PC-3 (cell line): ENCODE measurements around the gene FAM186B. TPM values are rescaled to one million over a fixed set of nuclear protein-coding genes. Genes with fewer than 3 reads are reported as not detected.

ENCODE experiments used
- ATAC-seq: fragments of 200-7000 bp; cut with Tn5 transposase; 2 replicates; pipeline ENCODE4 v1.9.1; 2020; ENCODE audit warnings: mild to moderate bottlenecking, moderate library complexity
- BruUV-seq: library from RNA; stranded (reverse); fragments of 400-500 nt; replicated peaks from 2 replicates; lab custom pipeline; 2021; lab: Mats Ljungman, UMichigan
- CTCF ChIA-PET: fragments of 300-600 bp; sonication (Branson Sonifier 250); formaldehyde crosslinking; loops from one replicate; lab custom pipeline; 2022; ENCODE audit warnings: antibody characterized with exemption; lab: Charles Lee
- POLR2A ChIA-PET: fragments of 300-600 bp; sonication (Branson Sonifier 250); formaldehyde crosslinking; loops from one replicate; lab custom pipeline; 2022; ENCODE audit warnings: antibody characterized with exemption; ENCODE audit not compliant: unreplicated experiment; lab: Charles Lee
- DNase-seq: peaks from one replicate; pipeline ENCODE4 v3.0.0-alpha.2; 2015
- H2AFZ ChIP-seq: fragments of 300-600 bp; sonication (generic); 2 replicates; pipeline ENCODE4 v1.6.0; 2016; ENCODE audit warnings: antibody characterized with exemption, low read length
- H3F3A ChIP-seq: fragments of 300-600 bp; sonication (generic); one replicate; pipeline ENCODE4 v1.6.0; 2017; ENCODE audit warnings: antibody characterized with exemption, low read length, control low read depth, mild to moderate bottlenecking; ENCODE audit not compliant: unreplicated experiment
- H3K27ac ChIP-seq: fragments of 300-600 bp; sonication (generic); 2 replicates; pipeline ENCODE4 v1.5.1; 2016; ENCODE audit warnings: mild to moderate bottlenecking, low read length
- H3K27me3 ChIP-seq: fragments of 300-600 bp; sonication (generic); 2 replicates; pipeline ENCODE4 v1.6.1; 2016; ENCODE audit warnings: low read length, mixed read lengths
- H3K36me3 ChIP-seq: fragments of 300-600 bp; sonication (generic); 2 replicates; pipeline ENCODE4 v1.6.1; 2016; ENCODE audit warnings: low read depth, mixed run types, low read length, mixed read lengths
- H3K4me1 ChIP-seq: fragments of 300-600 bp; sonication (generic); 2 replicates; pipeline ENCODE4 v1.5.1; 2016; ENCODE audit warnings: low read length; ENCODE audit not compliant: insufficient read depth
- H3K4me2 ChIP-seq: fragments of 300-600 bp; sonication (generic); 2 replicates; pipeline ENCODE4 v1.6.0; 2016; ENCODE audit warnings: low read length
- H3K4me3 ChIP-seq: fragments of 300-600 bp; sonication (generic); 2 replicates; pipeline ENCODE4 v1.5.1; 2016; ENCODE audit warnings: mild to moderate bottlenecking, low read length, mixed read lengths
- H3K79me2 ChIP-seq: fragments of 300-600 bp; sonication (generic); 2 replicates; pipeline ENCODE4 v1.6.1; 2017; ENCODE audit warnings: low read length, mixed read lengths
- H3K9ac ChIP-seq: fragments of 300-600 bp; sonication (generic); 2 replicates; pipeline ENCODE4 v1.6.0; 2016; ENCODE audit warnings: mild to moderate bottlenecking, low read length
- H3K9me2 ChIP-seq: fragments of 300-600 bp; sonication (generic); replicated peaks from 2 replicates; pipeline ENCODE4 v1.6.1; 2016; ENCODE audit warnings: mixed run types, low read length, mixed read lengths
- H3K9me3 ChIP-seq: fragments of 300-600 bp; sonication (generic); 2 replicates; pipeline ENCODE4 v1.6.1; 2016; ENCODE audit warnings: low read length, mixed read lengths
- H4K20me1 ChIP-seq: fragments of 300-600 bp; sonication (generic); 2 replicates; pipeline ENCODE4 v1.6.1; 2016; ENCODE audit warnings: low read length, mixed read lengths
- EZH2 ChIP-seq: fragments of 300-600 bp; sonication (generic); IDR thresholded peaks from one replicate; pipeline ENCODE4 v1.6.1; 2017; ENCODE audit warnings: antibody characterized with exemption, mild to moderate bottlenecking, low read length; ENCODE audit not compliant: unreplicated experiment
- EZH2phosphoT487 ChIP-seq: fragments of 300-600 bp; sonication (generic); IDR thresholded peaks from 2 replicates; pipeline ENCODE4 v1.6.1; 2018; ENCODE audit warnings: mild to moderate bottlenecking, antibody characterized with exemption, low read length, borderline replicate concordance
- intact Hi-C: fragments of 100-400 bp; cut with micrococcal nuclease; formaldehyde crosslinking; loops from 2 replicates; pipeline ENCODE4 v1.9.0; 2023
- total RNA-seq: library from RNA; depleted of rRNA; stranded (reverse); fragments of >200 nt; gene quantifications from 2 replicates; pipeline ENCODE4 v1.2.3, GENCODE V29; 2014
- TF ChIP-seq, protein P1 (sequence below): fragments of 300-600 bp; sonication (generic); conservative IDR thresholded peaks from 2 replicates; pipeline ENCODE4 v1.5.1; 2017; ENCODE audit warnings: antibody characterized with exemption, low read depth, mild to moderate bottlenecking, low read length

The FAM186B gene
- total RNA-seq, 1 experiment from 2014 or later = 0.80 TPM

DNA sequence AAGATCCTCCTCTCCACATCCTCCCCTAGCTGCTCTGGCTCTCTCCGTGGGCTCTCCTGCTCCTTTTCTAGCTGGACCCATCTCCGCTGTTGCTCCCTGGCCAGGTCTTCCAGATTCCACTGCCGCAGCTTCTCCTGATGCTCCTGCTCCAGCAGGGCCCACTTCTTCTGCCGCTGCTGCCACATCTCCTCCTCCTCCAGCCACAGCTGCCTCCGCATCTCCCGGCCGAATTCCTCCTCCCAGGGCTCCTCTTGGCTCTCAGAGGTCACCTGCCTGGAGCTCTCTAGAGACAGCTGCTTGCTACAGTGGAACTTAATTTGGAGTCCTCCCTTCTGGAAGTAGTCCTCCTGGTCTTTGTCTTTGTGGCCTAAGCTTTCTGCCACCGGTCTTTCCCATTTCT, 5.5 kb downstream of the FAM186B start:
- H2AFZ ChIP-seq = no peak overlapping the region
- no peak overlapping the region for H3K9ac ChIP-seq
- H3K4me3 ChIP-seq = no peak overlapping the region
- H4K20me1 ChIP-seq = no peaks in the 10 kb centered on the region; the same call in 1 of the 2 replicates
- no peaks in the 10 kb centered on the region for H3K79me2 ChIP-seq
- no peak overlapping the region for H3K27ac ChIP-seq
- ChIA-PET POLR2A (no interaction called here), CTCF (no interaction called here)
- H3K9me2 ChIP-seq = no peaks in the 10 kb centered on the region
- TF ChIP-seq EZH2 (no peak), EZH2phosphoT487 (no peak)
- TF ChIP-seq, protein P1, sequence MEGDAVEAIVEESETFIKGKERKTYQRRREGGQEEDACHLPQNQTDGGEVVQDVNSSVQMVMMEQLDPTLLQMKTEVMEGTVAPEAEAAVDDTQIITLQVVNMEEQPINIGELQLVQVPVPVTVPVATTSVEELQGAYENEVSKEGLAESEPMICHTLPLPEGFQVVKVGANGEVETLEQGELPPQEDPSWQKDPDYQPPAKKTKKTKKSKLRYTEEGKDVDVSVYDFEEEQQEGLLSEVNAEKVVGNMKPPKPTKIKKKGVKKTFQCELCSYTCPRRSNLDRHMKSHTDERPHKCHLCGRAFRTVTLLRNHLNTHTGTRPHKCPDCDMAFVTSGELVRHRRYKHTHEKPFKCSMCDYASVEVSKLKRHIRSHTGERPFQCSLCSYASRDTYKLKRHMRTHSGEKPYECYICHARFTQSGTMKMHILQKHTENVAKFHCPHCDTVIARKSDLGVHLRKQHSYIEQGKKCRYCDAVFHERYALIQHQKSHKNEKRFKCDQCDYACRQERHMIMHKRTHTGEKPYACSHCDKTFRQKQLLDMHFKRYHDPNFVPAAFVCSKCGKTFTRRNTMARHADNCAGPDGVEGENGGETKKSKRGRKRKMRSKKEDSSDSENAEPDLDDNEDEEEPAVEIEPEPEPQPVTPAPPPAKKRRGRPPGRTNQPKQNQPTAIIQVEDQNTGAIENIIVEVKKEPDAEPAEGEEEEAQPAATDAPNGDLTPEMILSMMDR = no peak
- ATAC-seq (no peak), DNase-seq (no peak)
- no peaks in the 10 kb centered on the region for H3F3A ChIP-seq
- no TSS peak for BruUV-seq
- no peaks in the 10 kb centered on the region for H3K4me1 ChIP-seq
- no peaks in the 10 kb centered on the region for H3K27me3 ChIP-seq
- H3K4me2 ChIP-seq = no peak overlapping the region
- intact Hi-C loops = no loop called here
- no peaks in the 10 kb centered on the region for H3K36me3 ChIP-seq
- H3K9me3 ChIP-seq = no peaks in the 10 kb centered on the region

DNA sequence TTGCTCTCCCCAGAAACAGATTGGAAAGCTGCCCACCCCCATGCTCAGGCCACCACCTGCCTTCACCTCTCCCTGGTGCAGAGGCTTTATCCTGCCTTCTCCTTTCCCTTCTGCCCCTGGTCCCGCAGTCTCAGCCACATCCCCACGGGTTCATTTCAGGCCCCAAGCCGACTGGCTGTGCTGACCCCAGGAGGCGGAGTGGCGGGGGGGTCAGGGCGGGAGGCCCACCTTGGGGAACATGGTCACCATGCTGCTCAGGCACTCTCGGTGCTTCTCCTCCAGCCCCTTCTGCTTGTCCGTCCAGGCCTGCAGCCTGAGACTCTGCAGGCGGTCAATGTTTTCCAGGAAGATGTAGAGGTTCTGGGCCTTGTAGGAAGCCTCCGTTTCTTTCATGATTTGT, 6.9 kb downstream of the FAM186B start:
- Histone ChIP-seq H3K9me2 (no peaks in the 10 kb centered on the region), H3K36me3 (no peaks in the 10 kb centered on the region), H3K79me2 (no peaks in the 10 kb centered on the region), H3F3A (no peaks in the 10 kb centered on the region), H3K4me3 (no peak overlapping the region), H4K20me1 (no peaks in the 10 kb centered on the region), H3K27ac (no peak overlapping the region), H3K9ac (no peak overlapping the region), H3K27me3 (no peaks in the 10 kb centered on the region), H3K9me3 (no peaks in the 10 kb centered on the region), H3K4me1 (no peaks in the 10 kb centered on the region), H3K4me2 (no peak overlapping the region), H2AFZ (no peak overlapping the region)
- POLR2A ChIA-PET = no interaction called here
- TF ChIP-seq EZH2 = no peak
- TF ChIP-seq, protein P1 = no peak
- BruUV-seq = no TSS peak
- ATAC-seq (no peak), DNase-seq (no peak)
- intact Hi-C loops = no loop called here
- CTCF ChIA-PET = no interaction called here

DNA sequence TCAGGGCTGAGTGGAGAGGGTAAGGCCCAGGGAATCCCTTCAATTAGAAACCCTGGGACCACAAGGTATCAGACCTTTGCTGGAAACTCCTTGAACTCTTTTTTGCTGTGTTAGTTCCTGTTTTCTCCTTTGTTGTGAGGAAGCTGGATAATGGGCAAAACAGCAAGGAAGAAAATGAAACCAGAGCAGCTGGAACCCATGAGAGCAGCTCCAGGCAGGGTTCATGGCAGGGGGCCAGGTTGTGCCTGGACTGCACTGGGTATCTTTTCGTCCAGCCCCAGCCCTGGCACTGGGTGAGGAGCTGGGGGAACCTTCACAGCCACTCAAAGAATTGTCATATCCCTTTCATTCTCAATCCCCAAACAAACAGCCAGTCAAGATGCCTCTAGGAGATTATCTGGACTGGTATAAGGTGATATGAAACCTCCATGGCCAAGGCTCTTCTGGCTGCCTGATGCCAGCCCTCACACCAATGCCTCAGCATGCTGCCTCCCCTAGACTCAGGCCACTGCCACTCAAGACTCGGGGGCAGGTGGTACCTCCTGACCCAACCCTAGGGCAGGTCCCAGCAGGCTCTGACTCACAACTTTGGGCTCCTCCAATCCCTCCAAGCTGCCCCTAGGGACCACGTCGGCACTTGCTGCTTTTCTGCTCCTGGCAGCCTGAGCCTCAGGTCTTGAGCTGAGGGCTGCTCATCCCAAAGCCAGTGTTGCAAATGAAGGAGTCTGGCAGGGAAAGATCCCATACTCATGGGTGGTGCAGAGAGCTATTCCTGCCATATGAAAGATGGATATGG, 16.5 kb downstream of the FAM186B start:
- Histone ChIP-seq H3K36me3 (peaks cover 12% of the 10 kb centered on the region; the same call in 1 of the 2 replicates), H3K9me3 (no peaks in the 10 kb centered on the region), H3K9ac (no peak overlapping the region), H3K4me3 (no peak overlapping the region), H4K20me1 (no peaks in the 10 kb centered on the region), H3K4me1 (no peaks in the 10 kb centered on the region), H3F3A (no peaks in the 10 kb centered on the region), H3K9me2 (no peaks in the 10 kb centered on the region), H2AFZ (no peak overlapping the region), H3K4me2 (no peak overlapping the region), H3K27ac (no peak overlapping the region), H3K79me2 (no peaks in the 10 kb centered on the region), H3K27me3 (no peaks in the 10 kb centered on the region)
- ChIA-PET POLR2A (interaction anchor here (0.7 kb wide), 1 partner anchor 18 kb away, joined by 5 read pairs; no protein-coding TSS in a partner anchor), CTCF (no interaction called here)
- TF ChIP-seq EZH2phosphoT487 = no peak
- no peak for TF ChIP-seq EZH2
- TF ChIP-seq, protein P1 = no peak
- intact Hi-C loops = no loop called here
- BruUV-seq = no TSS peak
- ATAC-seq = no peak
- DNase-seq = no peak
